Activated CD4-positive, alpha-beta T cell treated with anti-CD3 and anti-CD28 coated beads, Interleukin-2, amount 50 U/mL, for 1 hour (primary cell): ENCODE data around the gene IER5L.
"Not testable (repeated sequence)": the region's sequence is repeated elsewhere in the genome, so short reads cannot be mapped to it uniquely, and the experiment has no call there.

Experiments
- DNase-seq: peaks from one replicate; pipeline ENCODE4 v3.0.0-alpha.2; 2020

The IER5L gene

DNA sequence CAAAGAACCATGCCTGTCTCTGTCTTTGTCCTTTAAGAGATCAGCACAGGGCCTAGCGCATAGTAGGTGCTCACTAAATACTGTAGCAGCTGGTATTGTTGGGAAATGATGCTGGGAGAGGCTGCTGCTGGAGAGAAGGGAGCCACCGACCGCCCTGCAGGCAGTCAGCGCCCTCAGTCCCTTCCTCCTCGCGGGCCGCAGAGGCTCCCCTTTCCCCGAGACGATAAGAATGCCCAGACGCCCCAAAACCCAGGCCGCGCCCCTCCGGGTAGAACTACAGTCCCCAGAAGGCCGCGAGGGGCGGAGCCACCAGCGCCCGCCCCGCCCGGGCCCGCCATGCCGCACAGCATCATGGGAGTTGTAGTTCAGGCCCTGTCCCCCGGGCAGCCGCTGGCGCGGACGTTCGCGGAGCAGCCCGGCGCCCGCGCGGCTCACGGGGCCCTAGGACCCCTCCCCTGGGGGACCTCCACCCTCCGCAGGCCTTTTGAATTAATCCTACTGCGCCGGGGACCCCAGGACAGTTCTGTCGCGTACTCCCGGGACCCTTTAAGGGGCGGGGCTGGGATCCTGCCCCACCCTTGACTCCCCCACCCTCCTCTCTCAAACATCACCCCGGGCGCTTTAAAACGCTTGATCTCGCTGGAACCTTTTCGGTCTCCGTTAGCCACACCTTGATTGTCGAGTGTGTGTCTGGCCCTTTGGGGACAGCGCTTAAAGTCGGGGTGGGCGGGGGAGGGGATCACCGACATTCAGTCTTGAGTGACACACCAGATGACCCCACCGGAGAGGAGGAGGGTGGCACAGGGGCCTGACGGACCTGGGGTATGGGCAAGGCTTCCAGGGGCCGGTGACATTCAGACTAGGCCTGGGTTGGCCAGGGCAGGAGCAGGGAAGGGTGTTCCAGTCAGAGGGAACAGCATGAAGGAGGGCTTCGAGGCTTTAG lies 24.8 kb upstream of the IER5L start:
- peak; percentile 92 for DNase-seq

GRCh38 chr9:129201866-129202265 lies 23.8 kb upstream of the IER5L start:
- no peak for DNase-seq

GRCh38 chr9:129201289-129201688 lies 23.2 kb upstream of the IER5L start:
- DNase-seq: no peak

DNA sequence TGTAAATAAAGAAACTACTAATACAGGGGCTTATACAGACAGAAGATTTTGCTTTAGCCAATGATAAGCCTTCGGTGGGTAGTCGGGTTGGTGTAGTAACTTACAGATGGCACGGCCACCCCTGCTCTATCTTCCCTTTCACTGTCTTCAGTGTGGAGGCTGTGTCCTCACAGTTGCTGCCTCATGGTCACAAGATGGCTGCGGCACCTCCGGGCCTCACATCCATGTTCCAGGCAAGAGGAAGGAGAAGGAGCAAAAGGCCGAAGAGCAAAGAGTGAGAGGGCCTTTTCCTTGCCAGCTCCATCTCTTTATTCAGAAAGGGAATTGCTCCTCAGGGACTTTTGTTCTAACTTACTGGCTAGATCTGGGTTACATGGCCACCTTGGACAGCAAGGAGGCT lies 22.2 kb upstream of the IER5L start:
- no peak for DNase-seq

- no peak for DNase-seq
Measured at GRCh38 chr9:129199044-129199435, 21.0 kb upstream of the IER5L start.

DNA sequence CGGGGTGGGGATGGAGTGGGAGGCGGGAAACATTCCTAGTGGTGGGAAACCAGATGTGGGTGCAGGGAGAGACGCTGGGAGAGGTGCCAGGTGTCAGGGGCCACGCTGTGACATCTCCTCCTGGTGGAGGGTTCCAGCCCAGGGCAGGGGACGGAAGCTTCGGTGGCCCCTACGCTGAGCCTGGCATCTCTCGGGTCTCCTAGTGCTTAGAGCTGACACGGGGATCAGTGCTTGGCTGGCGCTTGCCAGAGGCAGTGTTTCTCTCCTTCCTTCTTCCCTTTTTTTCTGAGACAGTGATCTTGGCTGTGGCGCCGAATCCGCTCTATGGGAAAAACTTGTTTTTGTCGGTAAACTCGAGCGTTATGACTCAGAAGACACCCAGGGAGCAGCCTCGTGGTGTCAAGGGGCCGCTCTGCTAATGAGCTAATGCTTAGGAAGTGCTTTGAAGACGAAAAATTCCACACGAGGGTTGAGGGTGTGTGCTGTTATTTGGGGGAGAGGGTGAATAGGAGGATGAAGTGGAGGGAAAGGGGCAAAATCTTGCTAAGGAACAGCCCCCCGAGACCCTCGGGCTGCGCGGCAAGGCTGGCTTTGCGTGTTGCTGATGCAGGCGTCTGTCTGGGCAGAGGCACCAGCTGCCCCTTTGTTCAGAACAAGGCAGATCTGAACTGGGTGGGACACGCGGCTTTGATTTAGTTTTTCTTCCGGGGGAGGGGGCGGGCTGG lies 20.4 kb upstream of the IER5L start:
- DNase-seq: no peak

GRCh38 chr9:129197978-129198318 lies 19.9 kb upstream of the IER5L start:
- no peak for DNase-seq

DNA sequence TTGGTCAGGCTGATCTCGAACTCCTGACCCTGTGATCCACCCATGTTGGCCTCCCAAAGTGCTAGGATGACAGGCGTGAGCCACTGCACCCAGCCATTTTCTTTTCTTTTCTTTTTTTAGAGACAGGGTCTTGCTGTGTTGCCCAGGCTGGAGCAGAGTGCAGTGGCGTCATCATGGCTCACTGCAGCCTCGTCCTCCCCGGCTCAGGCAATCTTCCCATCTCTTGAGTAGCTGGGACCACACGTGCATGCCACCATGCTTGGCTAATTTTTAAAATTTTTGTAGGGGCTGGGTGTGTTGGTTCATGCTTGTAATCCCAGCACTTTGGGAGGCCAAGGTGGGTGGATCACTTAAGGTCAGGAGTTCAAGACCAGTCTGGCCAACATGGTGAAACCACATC lies 19.0 kb upstream of the IER5L start:
- not testable (repeated sequence) for DNase-seq

DNA sequence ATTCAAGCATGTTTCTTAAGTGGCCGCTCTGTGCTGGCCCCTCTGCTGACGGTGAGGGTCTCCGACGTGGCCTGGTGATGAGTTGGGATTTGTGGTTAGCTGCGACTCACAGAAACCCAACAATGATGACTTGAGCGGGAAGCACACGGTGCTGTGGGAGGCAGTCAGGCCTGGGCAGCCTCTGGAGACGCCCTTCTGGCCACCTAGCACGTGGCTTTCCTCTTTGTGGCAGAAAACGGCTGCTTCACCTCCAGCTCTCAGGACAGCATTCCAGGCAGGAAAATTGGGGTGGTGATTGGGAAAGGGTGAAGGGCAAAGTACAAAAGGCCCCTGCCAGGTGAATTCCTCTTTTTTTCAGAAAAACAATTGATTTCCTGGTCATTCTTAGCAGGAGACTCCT lies 17.5 kb upstream of the IER5L start:
- DNase-seq: no peak

GRCh38 chr9:129194221-129194620 lies 16.2 kb upstream of the IER5L start:
- no peak for DNase-seq

GRCh38 chr9:129193655-129194054 lies 15.6 kb upstream of the IER5L start:
- no peak for DNase-seq

DNA sequence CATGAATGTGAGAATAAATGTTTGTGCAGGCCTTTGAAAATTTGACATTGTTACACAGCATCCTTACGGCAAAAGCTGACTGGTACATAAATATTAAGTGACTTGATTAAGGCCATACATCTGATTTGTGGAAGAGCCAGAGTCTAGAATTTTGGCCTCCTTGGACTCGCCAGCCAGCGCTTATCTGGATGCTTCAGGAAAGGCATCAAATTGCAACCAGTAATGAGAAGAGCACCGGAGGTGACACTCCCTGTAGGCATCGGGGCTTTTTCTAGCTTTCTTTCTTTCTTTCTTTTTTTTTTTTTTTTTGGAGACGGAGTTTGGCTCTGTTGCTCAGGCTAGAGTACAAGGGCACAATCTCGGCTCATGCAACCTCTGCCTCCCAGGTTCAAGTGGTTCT lies 13.2 kb upstream of the IER5L start:
- DNase-seq: no peak

GRCh38 chr9:129189971-129190370 lies 11.9 kb upstream of the IER5L start:
- not testable (repeated sequence) for DNase-seq

GRCh38 chr9:129187042-129187441 lies 9.0 kb upstream of the IER5L start:
- DNase-seq: no peak

DNA sequence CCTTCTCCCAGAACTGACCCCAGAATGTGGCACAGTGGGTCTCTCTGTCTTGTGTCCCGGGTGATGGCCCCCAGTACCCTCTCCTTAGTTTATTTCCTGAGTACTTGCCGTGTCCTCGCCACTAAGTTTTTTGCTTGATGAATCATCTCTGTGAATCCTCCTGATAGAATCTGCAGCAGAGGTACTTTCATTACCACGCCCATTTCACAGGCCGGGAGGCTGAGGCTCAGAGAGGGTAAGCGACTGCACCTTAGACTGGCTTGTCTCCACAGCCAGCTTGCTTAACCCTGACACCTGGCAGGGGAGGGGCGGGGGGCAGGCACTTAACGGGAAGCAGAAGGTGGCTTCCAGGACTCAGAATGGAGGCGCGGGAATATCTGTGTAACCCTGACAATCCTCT lies 7.9 kb upstream of the IER5L start:
- DNase-seq: no peak

DNA sequence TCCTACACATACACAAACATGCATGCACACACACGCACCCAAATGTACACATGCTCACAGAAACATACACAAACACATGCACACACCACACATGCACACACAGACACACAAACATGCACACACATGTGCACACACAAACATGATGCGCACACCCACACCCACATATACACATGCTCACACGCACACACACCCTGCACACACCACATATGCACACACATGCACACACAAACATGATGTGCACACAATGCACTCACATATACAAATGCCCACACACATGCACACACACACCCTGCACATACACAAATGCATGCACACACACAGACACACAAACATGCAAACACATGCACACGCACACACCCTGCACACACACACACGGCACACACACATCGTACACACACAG lies 7.3 kb upstream of the IER5L start:
- no peak for DNase-seq

DNA sequence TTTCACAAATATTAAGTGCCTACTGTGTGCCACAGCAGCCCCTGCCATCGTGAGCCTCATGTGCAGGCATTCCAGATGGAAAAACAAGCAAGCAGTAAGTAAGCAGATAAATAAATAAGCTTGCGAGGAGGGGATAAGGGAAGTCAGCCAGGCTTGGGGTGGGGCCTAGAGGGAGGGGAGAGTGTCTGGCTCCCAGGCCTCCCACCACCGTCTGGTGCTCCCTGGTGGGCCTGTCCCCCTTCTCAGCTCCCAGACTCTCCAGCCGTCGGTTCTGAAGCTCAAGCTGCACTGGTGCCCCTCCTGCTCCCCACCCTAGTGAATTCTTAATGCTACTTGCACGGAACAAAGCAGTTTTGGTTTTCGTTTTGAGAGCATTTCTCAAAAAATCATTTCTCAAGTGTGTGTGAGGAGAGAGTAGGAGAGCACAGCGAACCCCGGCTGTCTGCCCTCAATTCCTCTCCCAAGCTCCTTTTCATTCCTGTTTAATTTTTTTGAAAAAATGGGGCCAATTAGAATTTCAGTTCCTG lies 6.6 kb upstream of the IER5L start:
- no peak for DNase-seq

DNA sequence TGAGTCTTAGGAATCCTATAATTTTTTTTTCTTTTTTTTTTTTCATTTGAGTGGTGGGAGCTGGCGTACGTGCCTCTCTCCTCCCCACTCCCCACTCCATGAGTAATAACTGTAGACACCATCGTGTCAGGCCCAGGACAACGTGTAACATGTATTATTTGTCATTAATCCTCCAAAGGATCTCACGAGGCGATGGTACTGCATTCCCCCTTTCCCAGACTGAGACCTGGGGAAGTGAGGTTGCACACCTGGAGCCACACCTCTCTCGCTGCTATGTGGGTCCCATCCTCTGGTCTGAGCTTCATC lies 6.1 kb upstream of the IER5L start:
- no peak for DNase-seq

- DNase-seq: no peak
Measured at GRCh38 chr9:129183495-129184218, 5.6 kb upstream of the IER5L start.

- DNase-seq: no peak
Measured at GRCh38 chr9:129182625-129183494, 4.8 kb upstream of the IER5L start.

- DNase-seq: no peak
Measured at GRCh38 chr9:129182122-129182521, 4.1 kb upstream of the IER5L start.

DNA sequence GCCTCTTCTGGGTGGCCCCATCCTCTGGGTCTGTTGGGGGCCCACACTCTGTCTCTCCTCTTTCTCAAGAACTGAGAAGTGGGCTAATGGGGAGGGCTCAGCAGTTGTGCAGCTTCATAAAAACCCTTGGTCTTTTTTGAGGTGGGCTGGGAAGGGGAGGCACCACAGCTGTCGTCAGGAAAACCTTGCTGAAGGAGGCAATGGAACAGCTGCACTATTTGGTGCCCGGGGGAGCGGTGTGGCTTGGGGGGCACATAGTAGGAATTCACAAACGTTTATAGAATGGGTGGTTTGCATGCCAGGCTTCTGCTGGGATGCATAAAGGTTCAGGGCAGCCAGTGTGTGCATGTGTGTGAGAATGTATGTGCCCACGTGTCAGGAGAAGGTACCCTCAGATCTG lies 3.2 kb upstream of the IER5L start:
- DNase-seq: no peak
